PC-3 (cell line): ENCODE data around the gene EDRF1. TPM values are rescaled to one million over a fixed set of nuclear protein-coding genes. Genes with fewer than 3 reads are reported as not detected.

Experiments
- ATAC-seq: fragments of 200-7000 bp; cut with Tn5 transposase; 2 replicates; pipeline ENCODE4 v1.9.1; 2020; ENCODE audit warnings: mild to moderate bottlenecking, moderate library complexity
- BruUV-seq: library from RNA; stranded (reverse); fragments of 400-500 nt; replicated peaks from 2 replicates; lab custom pipeline; 2021; lab: Mats Ljungman, UMichigan
- CTCF ChIA-PET: fragments of 300-600 bp; sonication (Branson Sonifier 250); formaldehyde crosslinking; loops from one replicate; lab custom pipeline; 2022; ENCODE audit warnings: antibody characterized with exemption; lab: Charles Lee
- POLR2A ChIA-PET: fragments of 300-600 bp; sonication (Branson Sonifier 250); formaldehyde crosslinking; loops from one replicate; lab custom pipeline; 2022; ENCODE audit warnings: antibody characterized with exemption; ENCODE audit not compliant: unreplicated experiment; lab: Charles Lee
- DNase-seq: peaks from one replicate; pipeline ENCODE4 v3.0.0-alpha.2; 2015
- H2AFZ ChIP-seq: fragments of 300-600 bp; sonication (generic); 2 replicates; pipeline ENCODE4 v1.6.0; 2016; ENCODE audit warnings: antibody characterized with exemption, low read length
- H3F3A ChIP-seq: fragments of 300-600 bp; sonication (generic); one replicate; pipeline ENCODE4 v1.6.0; 2017; ENCODE audit warnings: antibody characterized with exemption, low read length, control low read depth, mild to moderate bottlenecking; ENCODE audit not compliant: unreplicated experiment
- H3K27ac ChIP-seq: fragments of 300-600 bp; sonication (generic); 2 replicates; pipeline ENCODE4 v1.5.1; 2016; ENCODE audit warnings: mild to moderate bottlenecking, low read length
- H3K27me3 ChIP-seq: fragments of 300-600 bp; sonication (generic); 2 replicates; pipeline ENCODE4 v1.6.1; 2016; ENCODE audit warnings: low read length, mixed read lengths
- H3K36me3 ChIP-seq: fragments of 300-600 bp; sonication (generic); 2 replicates; pipeline ENCODE4 v1.6.1; 2016; ENCODE audit warnings: low read depth, mixed run types, low read length, mixed read lengths
- H3K4me1 ChIP-seq: fragments of 300-600 bp; sonication (generic); 2 replicates; pipeline ENCODE4 v1.5.1; 2016; ENCODE audit warnings: low read length; ENCODE audit not compliant: insufficient read depth
- H3K4me2 ChIP-seq: fragments of 300-600 bp; sonication (generic); 2 replicates; pipeline ENCODE4 v1.6.0; 2016; ENCODE audit warnings: low read length
- H3K4me3 ChIP-seq: fragments of 300-600 bp; sonication (generic); 2 replicates; pipeline ENCODE4 v1.5.1; 2016; ENCODE audit warnings: mild to moderate bottlenecking, low read length, mixed read lengths
- H3K79me2 ChIP-seq: fragments of 300-600 bp; sonication (generic); 2 replicates; pipeline ENCODE4 v1.6.1; 2017; ENCODE audit warnings: low read length, mixed read lengths
- H3K9ac ChIP-seq: fragments of 300-600 bp; sonication (generic); 2 replicates; pipeline ENCODE4 v1.6.0; 2016; ENCODE audit warnings: mild to moderate bottlenecking, low read length
- H3K9me2 ChIP-seq: fragments of 300-600 bp; sonication (generic); replicated peaks from 2 replicates; pipeline ENCODE4 v1.6.1; 2016; ENCODE audit warnings: mixed run types, low read length, mixed read lengths
- H3K9me3 ChIP-seq: fragments of 300-600 bp; sonication (generic); 2 replicates; pipeline ENCODE4 v1.6.1; 2016; ENCODE audit warnings: low read length, mixed read lengths
- H4K20me1 ChIP-seq: fragments of 300-600 bp; sonication (generic); 2 replicates; pipeline ENCODE4 v1.6.1; 2016; ENCODE audit warnings: low read length, mixed read lengths
- EZH2 ChIP-seq: fragments of 300-600 bp; sonication (generic); IDR thresholded peaks from one replicate; pipeline ENCODE4 v1.6.1; 2017; ENCODE audit warnings: antibody characterized with exemption, mild to moderate bottlenecking, low read length; ENCODE audit not compliant: unreplicated experiment
- EZH2phosphoT487 ChIP-seq: fragments of 300-600 bp; sonication (generic); IDR thresholded peaks from 2 replicates; pipeline ENCODE4 v1.6.1; 2018; ENCODE audit warnings: mild to moderate bottlenecking, antibody characterized with exemption, low read length, borderline replicate concordance
- intact Hi-C: fragments of 100-400 bp; cut with micrococcal nuclease; formaldehyde crosslinking; loops from 2 replicates; pipeline ENCODE4 v1.9.0; 2023
- total RNA-seq: library from RNA; depleted of rRNA; stranded (reverse); fragments of >200 nt; gene quantifications from 2 replicates; pipeline ENCODE4 v1.2.3, GENCODE V29; 2014
- TF ChIP-seq, protein P1 (sequence below): fragments of 300-600 bp; sonication (generic); conservative IDR thresholded peaks from 2 replicates; pipeline ENCODE4 v1.5.1; 2017; ENCODE audit warnings: antibody characterized with exemption, low read depth, mild to moderate bottlenecking, low read length

The EDRF1 gene
- total RNA-seq, 1 experiment from 2014 or later: 17.7 TPM

DNA sequence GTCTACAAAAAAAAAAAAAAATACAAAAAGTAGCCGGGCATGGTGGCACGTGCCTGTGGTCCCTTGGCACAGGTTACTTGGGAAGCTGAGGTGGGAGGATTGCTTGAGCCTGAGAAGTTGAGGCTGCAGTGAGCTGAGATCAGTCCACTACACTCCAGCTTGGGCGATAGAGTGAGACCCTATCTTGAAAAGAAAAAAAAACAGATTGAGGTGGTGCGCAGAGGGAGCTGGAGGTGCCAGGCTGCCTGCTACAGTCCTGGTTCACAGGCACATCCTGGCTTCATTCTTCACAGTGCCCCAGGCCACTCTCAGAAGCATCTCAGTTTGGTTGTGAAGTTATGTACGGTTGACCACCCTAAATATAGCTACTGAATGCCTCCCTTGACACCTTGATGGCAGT, 51.3 kb downstream of the EDRF1 start:
- no TSS peak for BruUV-seq
- Histone ChIP-seq H3K4me3 (no peak overlapping the region), H3K9ac (no peak overlapping the region), H4K20me1 (no peaks in the 10 kb centered on the region), H3K9me2 (no peaks in the 10 kb centered on the region), H3K36me3 (no peaks in the 10 kb centered on the region), H3F3A (no peaks in the 10 kb centered on the region), H2AFZ (no peak overlapping the region), H3K27ac (no peak overlapping the region), H3K4me1 (no peaks in the 10 kb centered on the region), H3K4me2 (no peak overlapping the region), H3K27me3 (no peaks in the 10 kb centered on the region), H3K9me3 (no peaks in the 10 kb centered on the region), H3K79me2 (no peaks in the 10 kb centered on the region)
- no peak for DNase-seq
- intact Hi-C loops: no loop called here
- POLR2A ChIA-PET: no interaction called here
- TF ChIP-seq, protein P1, sequence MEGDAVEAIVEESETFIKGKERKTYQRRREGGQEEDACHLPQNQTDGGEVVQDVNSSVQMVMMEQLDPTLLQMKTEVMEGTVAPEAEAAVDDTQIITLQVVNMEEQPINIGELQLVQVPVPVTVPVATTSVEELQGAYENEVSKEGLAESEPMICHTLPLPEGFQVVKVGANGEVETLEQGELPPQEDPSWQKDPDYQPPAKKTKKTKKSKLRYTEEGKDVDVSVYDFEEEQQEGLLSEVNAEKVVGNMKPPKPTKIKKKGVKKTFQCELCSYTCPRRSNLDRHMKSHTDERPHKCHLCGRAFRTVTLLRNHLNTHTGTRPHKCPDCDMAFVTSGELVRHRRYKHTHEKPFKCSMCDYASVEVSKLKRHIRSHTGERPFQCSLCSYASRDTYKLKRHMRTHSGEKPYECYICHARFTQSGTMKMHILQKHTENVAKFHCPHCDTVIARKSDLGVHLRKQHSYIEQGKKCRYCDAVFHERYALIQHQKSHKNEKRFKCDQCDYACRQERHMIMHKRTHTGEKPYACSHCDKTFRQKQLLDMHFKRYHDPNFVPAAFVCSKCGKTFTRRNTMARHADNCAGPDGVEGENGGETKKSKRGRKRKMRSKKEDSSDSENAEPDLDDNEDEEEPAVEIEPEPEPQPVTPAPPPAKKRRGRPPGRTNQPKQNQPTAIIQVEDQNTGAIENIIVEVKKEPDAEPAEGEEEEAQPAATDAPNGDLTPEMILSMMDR: no peak
- TF ChIP-seq EZH2: no peak
- no peak for TF ChIP-seq EZH2phosphoT487
- no peak for ATAC-seq
- CTCF ChIA-PET: no interaction called here

DNA sequence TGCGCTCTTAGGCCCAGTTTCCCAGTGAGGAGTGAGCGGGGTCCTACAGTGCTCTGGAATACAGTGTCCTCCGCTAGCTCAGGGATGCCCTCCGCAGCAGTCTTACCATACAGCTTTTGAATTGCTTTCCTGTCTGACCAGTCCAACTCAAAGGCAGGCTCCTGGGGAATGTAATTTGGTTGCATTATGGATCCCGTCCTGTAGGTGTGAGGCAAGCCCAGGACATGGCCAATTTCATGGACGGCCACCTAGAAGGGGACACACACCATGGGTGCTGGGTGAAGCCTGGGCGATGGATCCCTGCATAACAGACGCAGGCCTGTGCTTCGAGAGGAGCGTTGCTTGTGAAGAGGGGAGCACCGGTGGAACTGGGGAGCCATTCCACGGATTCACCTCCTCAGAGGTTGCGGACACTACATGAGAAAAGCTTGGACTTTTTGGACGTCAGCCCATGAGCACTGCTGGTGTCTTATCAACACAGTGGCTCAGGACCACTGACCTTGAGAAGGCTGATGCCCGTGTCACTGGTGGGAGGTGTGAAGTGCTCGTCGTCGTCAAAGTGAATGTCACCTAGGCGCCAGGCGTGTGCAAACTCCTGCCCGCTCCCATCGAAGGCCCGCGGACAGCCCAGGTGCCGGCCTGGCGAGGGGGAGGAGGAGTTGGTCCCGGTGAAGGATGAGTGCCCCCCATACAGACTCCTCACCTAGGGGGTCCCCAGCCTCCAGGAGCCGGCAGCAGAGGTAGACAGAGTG, 52.8 kb downstream of the EDRF1 start:
- TF ChIP-seq EZH2 (no peak), EZH2phosphoT487 (no peak)
- TF ChIP-seq, protein P1: no peak
- no peaks in the 10 kb centered on the region for H3K9me2 ChIP-seq
- H3K4me1 ChIP-seq: no peaks in the 10 kb centered on the region
- H3K79me2 ChIP-seq: no peaks in the 10 kb centered on the region
- intact Hi-C loops: no loop called here
- H2AFZ ChIP-seq: no peak overlapping the region
- H3K9ac ChIP-seq: no peak overlapping the region
- H3K27ac ChIP-seq: no peak overlapping the region
- ATAC-seq (0 out of 2 replicates have a peak, but pooled peaks have one; percentile 15), DNase-seq (no peak)
- H3K27me3 ChIP-seq: no peaks in the 10 kb centered on the region
- H3K4me3 ChIP-seq: no peak overlapping the region
- no peak overlapping the region for H3K4me2 ChIP-seq
- no peaks in the 10 kb centered on the region for H3F3A ChIP-seq
- BruUV-seq: no TSS peak
- ChIA-PET CTCF (no interaction called here), POLR2A (no interaction called here)
- H3K9me3 ChIP-seq: no peaks in the 10 kb centered on the region
- no peaks in the 10 kb centered on the region for H3K36me3 ChIP-seq
- H4K20me1 ChIP-seq: no peaks in the 10 kb centered on the region

GRCh38 chr10:125772864-125773180, 53.3 kb downstream of the EDRF1 start:
- ChIA-PET POLR2A (no interaction called here), CTCF (no interaction called here)
- no peaks in the 10 kb centered on the region for H3K4me1 ChIP-seq
- H3K4me2 ChIP-seq: no peak overlapping the region
- no peak overlapping the region for H3K27ac ChIP-seq
- intact Hi-C loops: no loop called here
- H2AFZ ChIP-seq: no peak overlapping the region
- H4K20me1 ChIP-seq: no peaks in the 10 kb centered on the region
- H3K79me2 ChIP-seq: no peaks in the 10 kb centered on the region
- no peak overlapping the region for H3K9ac ChIP-seq
- ATAC-seq (no peak), DNase-seq (no peak)
- no peaks in the 10 kb centered on the region for H3K9me2 ChIP-seq
- no peaks in the 10 kb centered on the region for H3K27me3 ChIP-seq
- TF ChIP-seq EZH2 (no peak), EZH2phosphoT487 (no peak)
- TF ChIP-seq, protein P1: no peak
- H3K36me3 ChIP-seq: no peaks in the 10 kb centered on the region
- no peaks in the 10 kb centered on the region for H3F3A ChIP-seq
- H3K9me3 ChIP-seq: no peaks in the 10 kb centered on the region
- no peak overlapping the region for H3K4me3 ChIP-seq
- no TSS peak for BruUV-seq
